Upper lobe of right lung (tissue), 1 donor: Measurements from ENCODE around the gene GORASP2. TPM values are rescaled to one million over a fixed set of nuclear protein-coding genes. Genes with fewer than 3 reads are reported as not detected.

Source experiments
- ATAC-seq: fragments of 200-7000 bp; cut with Tn5 transposase; one replicate; pipeline ENCODE4 v1.9.1; 2020; ENCODE audit warnings: mild to moderate bottlenecking, moderate library complexity
- DNase-seq: peaks from one replicate; pipeline ENCODE4 v3.0.0-alpha.2; 2020
- H3K27ac ChIP-seq: fragments of 200-600 bp; one replicate; pipeline ENCODE4 v1.8.0; 2022
- H3K27me3 ChIP-seq: fragments of 200-600 bp; one replicate; pipeline ENCODE4 v1.8.0; 2022; ENCODE audit warnings: mild to moderate bottlenecking
- H3K36me3 ChIP-seq: fragments of 200-600 bp; one replicate; pipeline ENCODE4 v1.8.0; 2022
- H3K4me1 ChIP-seq: fragments of 200-600 bp; one replicate; pipeline ENCODE4 v1.8.0; 2022
- H3K4me3 ChIP-seq: fragments of 200-600 bp; one replicate; pipeline ENCODE4 v1.8.0; 2022; ENCODE audit warnings: mild to moderate bottlenecking
- H3K9me3 ChIP-seq: fragments of 200-600 bp; one replicate; pipeline ENCODE4 v1.8.0; 2022
- intact Hi-C: fragments of 100-400 bp; cut with DNase I; formaldehyde crosslinking; loops from one replicate; pipeline ENCODE4 v1.11.0; 2022
- total RNA-seq: library from RNA; stranded (reverse); fragmentation: NEBNext Ultra II Directional; extraction: Animal tissue kit (Norgen Biotek cat#: 25700); gene quantifications from one replicate; pipeline ENCODE4 v1.2.1, GENCODE V29; 2021
- TF ChIP-seq, protein P1 (sequence below): fragments of 200-600 bp; IDR thresholded peaks from one replicate; pipeline ENCODE4 v1.8.0; 2022; ENCODE audit warnings: antibody characterized with exemption
- donor health status: DM: no; HTN: yes; CAD: no; lungs with severe emphysema.

The GORASP2 gene
- total RNA-seq, 1 donor from 2014 or later = 69.7 TPM

DNA sequence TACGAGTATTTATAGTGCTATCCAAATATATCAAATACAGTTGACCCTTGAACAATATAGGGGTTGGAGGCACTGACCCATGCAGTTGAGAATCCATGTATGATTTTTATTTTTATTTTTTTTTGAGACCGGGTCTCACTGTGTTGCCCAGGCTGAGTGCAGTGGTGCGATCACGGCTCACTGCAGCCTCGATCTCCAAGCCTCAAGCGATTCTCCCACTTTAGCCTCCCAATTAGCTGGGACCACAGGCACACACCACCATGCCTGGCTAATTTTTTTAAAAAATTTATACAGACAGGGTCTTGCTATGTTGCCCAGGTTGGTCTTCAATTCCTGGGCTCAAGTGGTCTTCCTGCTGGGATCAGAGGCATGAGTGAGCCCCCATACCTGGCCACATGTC is 70.6 kb downstream of the GORASP2 start:
- Histone ChIP-seq H3K4me1 (no peaks in the 10 kb centered on the region), H3K27me3 (no peaks in the 10 kb centered on the region), H3K36me3 (peaks cover 32% of the 10 kb centered on the region), H3K4me3 (no peak overlapping the region), H3K9me3 (no peaks in the 10 kb centered on the region), H3K27ac (no peak overlapping the region)
- DNase-seq (no peak), ATAC-seq (no peak)
- TF ChIP-seq, protein P1, sequence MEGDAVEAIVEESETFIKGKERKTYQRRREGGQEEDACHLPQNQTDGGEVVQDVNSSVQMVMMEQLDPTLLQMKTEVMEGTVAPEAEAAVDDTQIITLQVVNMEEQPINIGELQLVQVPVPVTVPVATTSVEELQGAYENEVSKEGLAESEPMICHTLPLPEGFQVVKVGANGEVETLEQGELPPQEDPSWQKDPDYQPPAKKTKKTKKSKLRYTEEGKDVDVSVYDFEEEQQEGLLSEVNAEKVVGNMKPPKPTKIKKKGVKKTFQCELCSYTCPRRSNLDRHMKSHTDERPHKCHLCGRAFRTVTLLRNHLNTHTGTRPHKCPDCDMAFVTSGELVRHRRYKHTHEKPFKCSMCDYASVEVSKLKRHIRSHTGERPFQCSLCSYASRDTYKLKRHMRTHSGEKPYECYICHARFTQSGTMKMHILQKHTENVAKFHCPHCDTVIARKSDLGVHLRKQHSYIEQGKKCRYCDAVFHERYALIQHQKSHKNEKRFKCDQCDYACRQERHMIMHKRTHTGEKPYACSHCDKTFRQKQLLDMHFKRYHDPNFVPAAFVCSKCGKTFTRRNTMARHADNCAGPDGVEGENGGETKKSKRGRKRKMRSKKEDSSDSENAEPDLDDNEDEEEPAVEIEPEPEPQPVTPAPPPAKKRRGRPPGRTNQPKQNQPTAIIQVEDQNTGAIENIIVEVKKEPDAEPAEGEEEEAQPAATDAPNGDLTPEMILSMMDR = no peak
- intact Hi-C loops = no loop called here

DNA sequence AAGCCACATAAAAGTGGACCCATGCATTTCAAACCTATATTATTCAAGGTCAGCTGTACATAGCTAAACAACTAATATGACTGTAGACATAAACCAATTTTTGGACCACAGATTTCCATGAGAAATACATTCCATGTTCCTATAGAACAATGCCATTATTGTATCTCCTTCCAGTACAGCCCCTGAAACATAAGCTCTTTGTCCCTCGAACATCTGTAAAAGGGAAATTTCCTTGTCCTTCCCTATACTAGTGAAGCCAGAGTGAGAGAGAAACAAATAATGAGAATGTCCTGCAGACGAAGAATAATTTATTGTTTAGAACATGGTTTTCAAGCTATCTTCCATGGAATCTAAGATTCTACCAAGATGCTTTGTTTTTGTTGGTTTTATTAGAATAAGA is 75.3 kb downstream of the GORASP2 start:
- H3K27me3 ChIP-seq = no peaks in the 10 kb centered on the region
- no peak overlapping the region for H3K27ac ChIP-seq
- no peaks in the 10 kb centered on the region for H3K9me3 ChIP-seq
- no peaks in the 10 kb centered on the region for H3K4me1 ChIP-seq
- peaks cover 43% of the 10 kb centered on the region for H3K36me3 ChIP-seq
- ATAC-seq (no peak), DNase-seq (no peak)
- intact Hi-C loops = no loop called here
- H3K4me3 ChIP-seq = no peak overlapping the region
- TF ChIP-seq, protein P1 = no peak

DNA sequence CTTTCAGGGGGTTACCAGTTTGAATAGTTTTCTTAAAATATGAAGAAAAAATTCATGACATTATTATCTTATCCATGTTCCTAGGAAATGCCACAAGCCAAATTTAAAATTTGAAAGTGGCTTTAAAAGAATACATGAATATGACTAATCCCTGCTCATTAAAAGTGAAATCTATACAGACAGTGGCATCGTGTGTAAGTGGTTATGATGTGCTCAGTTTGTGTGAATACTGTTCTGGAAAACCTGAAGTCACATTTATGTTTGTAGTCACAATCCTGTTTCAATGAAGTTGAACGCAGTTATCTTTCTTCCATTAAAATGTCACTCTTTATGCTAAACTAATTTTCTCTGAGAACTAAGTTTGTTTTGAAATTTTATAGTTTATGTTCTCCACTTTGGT is 75.8 kb downstream of the GORASP2 start:
- Histone ChIP-seq H3K27ac (no peak overlapping the region), H3K4me1 (no peaks in the 10 kb centered on the region), H3K4me3 (no peak overlapping the region), H3K27me3 (no peaks in the 10 kb centered on the region), H3K9me3 (no peaks in the 10 kb centered on the region), H3K36me3 (peaks cover 48% of the 10 kb centered on the region)
- intact Hi-C loops = no loop called here
- TF ChIP-seq, protein P1 = no peak
- no peak for ATAC-seq
- no peak for DNase-seq

DNA sequence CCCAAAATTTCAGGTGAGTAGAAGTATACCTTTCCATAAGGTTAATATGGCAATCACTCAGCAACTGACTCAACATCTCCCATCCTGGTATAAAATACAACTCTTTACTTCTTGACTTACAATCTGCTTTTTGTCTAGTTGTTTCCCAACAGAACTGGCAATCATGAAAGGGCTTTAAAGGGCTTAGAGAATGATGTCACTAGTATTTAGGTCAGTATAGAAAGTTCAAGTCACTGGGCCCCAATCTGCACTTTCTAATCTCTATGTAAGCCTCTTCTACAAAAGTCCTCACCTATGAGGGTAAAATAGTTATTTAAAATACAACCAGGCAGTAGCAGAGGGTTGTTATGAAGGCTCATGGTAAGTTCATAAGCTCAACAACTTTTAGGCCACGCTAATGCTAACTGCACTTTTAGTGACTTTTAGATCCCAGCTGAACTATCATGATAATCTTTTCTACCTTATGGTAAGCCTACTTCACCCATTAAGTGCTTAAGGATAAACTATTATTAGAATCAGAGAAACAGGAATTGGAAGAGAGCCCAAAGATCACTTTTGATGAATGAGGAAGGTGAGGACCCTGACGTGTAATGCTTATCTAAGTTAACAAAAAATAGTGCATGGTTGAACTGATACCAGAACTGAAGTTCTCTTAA is 79.6 kb downstream of the GORASP2 start:
- H3K27me3 ChIP-seq = no peaks in the 10 kb centered on the region
- DNase-seq = no peak
- H3K4me1 ChIP-seq = no peaks in the 10 kb centered on the region
- peaks cover 53% of the 10 kb centered on the region for H3K36me3 ChIP-seq
- ATAC-seq = no peak
- no peak overlapping the region for H3K27ac ChIP-seq
- H3K4me3 ChIP-seq = no peak overlapping the region
- intact Hi-C loops = no loop called here
- TF ChIP-seq, protein P1 = no peak
- no peaks in the 10 kb centered on the region for H3K9me3 ChIP-seq

DNA sequence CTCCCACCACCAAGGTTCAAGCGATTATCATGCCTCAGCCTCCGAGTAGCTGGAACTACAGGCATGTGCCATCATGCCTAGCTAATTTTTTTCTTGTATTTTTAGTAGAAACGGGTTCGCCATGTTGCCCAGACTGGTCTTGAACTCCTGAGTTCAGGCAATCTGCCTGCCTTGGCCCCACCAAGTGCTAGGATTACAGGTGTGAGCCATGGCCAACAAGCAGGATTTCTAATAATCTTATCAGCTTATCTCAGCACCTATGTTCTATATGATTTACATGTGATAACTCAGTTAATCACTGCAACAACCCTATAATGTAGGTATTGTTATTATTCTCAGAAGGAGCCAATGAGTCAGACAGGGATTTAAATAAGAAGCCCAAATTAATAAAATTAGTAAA is 80.3 kb downstream of the GORASP2 start:
- Histone ChIP-seq H3K4me3 (no peak overlapping the region), H3K4me1 (no peaks in the 10 kb centered on the region), H3K27me3 (no peaks in the 10 kb centered on the region), H3K36me3 (peaks cover 55% of the 10 kb centered on the region), H3K27ac (no peak overlapping the region), H3K9me3 (no peaks in the 10 kb centered on the region)
- intact Hi-C loops = no loop called here
- TF ChIP-seq, protein P1 = no peak
- DNase-seq (no peak), ATAC-seq (no peak)

DNA sequence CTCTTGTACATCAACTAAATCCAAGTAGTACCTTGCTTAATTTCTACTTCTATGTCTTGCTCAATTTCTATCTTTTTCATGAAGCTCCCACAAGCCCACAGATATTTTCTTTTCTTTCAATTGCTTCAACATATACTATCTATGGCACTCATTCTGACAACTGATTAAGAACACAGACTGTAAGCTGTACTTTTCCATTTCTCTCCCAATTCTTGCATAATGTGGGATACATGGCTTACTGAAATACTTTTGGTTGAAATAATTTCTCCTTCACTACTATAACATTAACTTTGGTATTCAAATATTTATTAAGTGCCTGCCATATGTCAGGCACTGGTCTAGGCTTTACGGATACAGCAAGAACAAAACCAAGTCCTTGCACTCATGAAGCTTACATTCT is 84.8 kb downstream of the GORASP2 start:
- DNase-seq (no peak), ATAC-seq (no peak)
- Histone ChIP-seq H3K36me3 (peaks cover 36% of the 10 kb centered on the region), H3K4me3 (no peak overlapping the region), H3K27ac (no peak overlapping the region), H3K4me1 (no peaks in the 10 kb centered on the region), H3K9me3 (no peaks in the 10 kb centered on the region), H3K27me3 (no peaks in the 10 kb centered on the region)
- TF ChIP-seq, protein P1 = no peak
- intact Hi-C loops = no loop called here
